Measurements from ENCODE around the gene HERPUD1.

GRCh38 chr16:56984639-56985038 is 52.7 kb downstream of the HERPUD1 start:
- no peak for TF ChIP-seq TEAD4 (IDR thresholded peaks at IDR 0.05; ENCODE audit: low read depth, low read length)
- no peak for TF ChIP-seq POLR2A (IDR thresholded peaks at IDR 0.05; ENCODE audit: control extremely low read depth in 1 of 2, low read depth in 2 of 2, low read length in 2 of 2)
